Calu3 (cell line): Measurements from ENCODE around the gene IZUMO4. TPM values are rescaled to one million over a fixed set of nuclear protein-coding genes. Genes with fewer than 3 reads are reported as not detected.
A peak's percentile ranks its signal among the peaks of the same experiment; 100 is the strongest.

Experiments used
- BruUV-seq: library from RNA; stranded (reverse); fragments of 400-500 nt; replicated peaks from 2 replicates; lab custom pipeline; 2021; lab: Mats Ljungman, UMichigan
- CTCF ChIA-PET: fragments of 300-600 bp; sonication (Branson Sonifier 250); formaldehyde crosslinking; loops from one replicate; lab custom pipeline; 2022; ENCODE audit warnings: antibody characterized with exemption; lab: Charles Lee
- DNase-seq: peaks from one replicate; pipeline ENCODE4 v3.0.0; 2022
- H3K27ac Mint-ChIP-seq: one replicate; pipeline ENCODE4 v1.8.0; 2022; ENCODE audit warnings: mixed read lengths; ENCODE audit not compliant: unreplicated experiment
- H3K27me3 Mint-ChIP-seq: one replicate; pipeline ENCODE4 v1.8.0; 2022; ENCODE audit warnings: mixed read lengths; ENCODE audit not compliant: unreplicated experiment
- H3K36me3 Mint-ChIP-seq: one replicate; pipeline ENCODE4 v1.8.0; 2022; ENCODE audit warnings: mild to moderate bottlenecking, moderate library complexity, mixed read lengths; ENCODE audit not compliant: insufficient read depth, unreplicated experiment
- H3K4me1 Mint-ChIP-seq: one replicate; pipeline ENCODE4 v1.8.0; 2022; ENCODE audit warnings: mild to moderate bottlenecking, low read depth, mixed read lengths; ENCODE audit not compliant: unreplicated experiment
- H3K4me3 Mint-ChIP-seq: one replicate; pipeline ENCODE4 v1.8.0; 2022; ENCODE audit warnings: mild to moderate bottlenecking, low read depth, moderate library complexity, mixed read lengths; ENCODE audit not compliant: unreplicated experiment
- H3K9me3 Mint-ChIP-seq: one replicate; pipeline ENCODE4 v1.8.0; 2022; ENCODE audit warnings: low read depth, mixed read lengths; ENCODE audit not compliant: unreplicated experiment
- CTCF ChIP-seq: fragments of 200-600 bp; IDR thresholded peaks from one replicate; pipeline ENCODE4 v1.8.0; 2022; ENCODE audit warnings: antibody characterized with exemption; ENCODE audit not compliant: unreplicated experiment
- intact Hi-C: fragments of 100-400 bp; cut with micrococcal nuclease; formaldehyde crosslinking; loops from one replicate; pipeline ENCODE4 v1.10.0; 2022; ENCODE audit not compliant: unreplicated experiment
- total RNA-seq: library from RNA; stranded (reverse); gene quantifications from 2 replicates; pipeline ENCODE4 v1.2.3, GENCODE V29; 2022

IZUMO4 gene
- total RNA-seq, 1 experiment from 2014 or later: 2.7 TPM

GRCh38 chr19:2060884-2061494 lies 35.7 kb upstream of the IZUMO4 start:
- peaks cover 46% of the 10 kb centered on the region for H3K36me3 Mint-ChIP-seq
- no peaks in the 10 kb centered on the region for H3K27me3 Mint-ChIP-seq
- BruUV-seq: TSS peak; percentile 76
- CTCF ChIA-PET: interaction anchor here (0.6 kb wide), 1 partner anchor 41 kb away, joined by 4 read pairs; no protein-coding TSS in a partner anchor
- peak overlapping the region; percentile 77 for H3K4me3 Mint-ChIP-seq
- H3K9me3 Mint-ChIP-seq: no peaks in the 10 kb centered on the region
- intact Hi-C loops: no loop called here
- DNase-seq: peak; percentile 58
- no peak for TF ChIP-seq CTCF
- peak overlapping the region; percentile 98 for H3K27ac Mint-ChIP-seq
- H3K4me1 Mint-ChIP-seq: no peaks in the 10 kb centered on the region

GRCh38 chr19:2061495-2062388 lies 35.0 kb upstream of the IZUMO4 start:
- H3K27ac Mint-ChIP-seq: peak overlapping the region; percentile 69
- peak overlapping the region; percentile 77 for H3K4me3 Mint-ChIP-seq
- no peaks in the 10 kb centered on the region for H3K4me1 Mint-ChIP-seq
- TSS peak; percentile 94 for BruUV-seq
- intact Hi-C loops: no loop called here
- CTCF ChIA-PET: interaction anchor here (0.6 kb wide), 1 partner anchor 42 kb away, joined by 4 read pairs; no protein-coding TSS in a partner anchor
- no peak for TF ChIP-seq CTCF
- peaks cover 42% of the 10 kb centered on the region for H3K36me3 Mint-ChIP-seq
- no peaks in the 10 kb centered on the region for H3K9me3 Mint-ChIP-seq
- no peaks in the 10 kb centered on the region for H3K27me3 Mint-ChIP-seq
- peak; percentile 97 for DNase-seq

GRCh38 chr19:2062389-2062729 lies 34.4 kb upstream of the IZUMO4 start:
- BruUV-seq: no TSS peak
- Mint-ChIP-seq H3K27me3 (no peaks in the 10 kb centered on the region), H3K4me3 (peak overlapping the region; percentile 77), H3K27ac (peak overlapping the region; percentile 69), H3K9me3 (no peaks in the 10 kb centered on the region), H3K36me3 (peaks cover 41% of the 10 kb centered on the region), H3K4me1 (no peaks in the 10 kb centered on the region)
- no peak for DNase-seq
- no peak for TF ChIP-seq CTCF
- intact Hi-C loops: no loop called here
- CTCF ChIA-PET: no interaction called here

- H3K4me3 Mint-ChIP-seq: peak overlapping the region; percentile 77
- H3K27ac Mint-ChIP-seq: peak overlapping the region; percentile 69
- H3K4me1 Mint-ChIP-seq: no peaks in the 10 kb centered on the region
- no peaks in the 10 kb centered on the region for H3K9me3 Mint-ChIP-seq
- peaks cover 37% of the 10 kb centered on the region for H3K36me3 Mint-ChIP-seq
- CTCF ChIA-PET: no interaction called here
- DNase-seq: no peak
- BruUV-seq: no TSS peak
- H3K27me3 Mint-ChIP-seq: no peaks in the 10 kb centered on the region
- TF ChIP-seq CTCF: no peak
- intact Hi-C loops: no loop called here
These were observed 33.9 kb upstream of the IZUMO4 start for GRCh38 chr19:2062770-2063169.
